B cell (primary cell): ENCODE results near the gene NFE2. TPM values are rescaled to one million over a fixed set of nuclear protein-coding genes. Genes with fewer than 3 reads are reported as not detected.

ENCODE experiments used
- ATAC-seq: fragments of 200-7000 bp; cut with Tn5 transposase; one replicate; pipeline ENCODE4 v1.10.0; 2021; ENCODE audit warnings: low read depth, mild to moderate bottlenecking, moderate number of reproducible peaks, moderate library complexity
- CTCF ChIA-PET: fragments of 350-600 bp; sonication (Branson Sonifier 250); formaldehyde crosslinking; loops from one replicate; lab custom pipeline; 2021; ENCODE audit warnings: antibody characterized with exemption, inconsistent platforms; lab: Charles Lee
- POLR2A ChIA-PET: fragments of 350-600 bp; sonication (Branson Sonifier 250); formaldehyde crosslinking; loops from one replicate; lab custom pipeline; 2021; ENCODE audit warnings: antibody characterized with exemption; lab: Charles Lee
- DNase-seq: peaks from one replicate; pipeline ENCODE4 v3.0.0; 2013
- H2AFZ ChIP-seq: 2 replicates; pipeline ENCODE4 v1.6.1; 2012; ENCODE audit warnings: mild to moderate bottlenecking, low read depth, low read length; ENCODE audit not compliant: insufficient read depth, poor library complexity, severe bottlenecking
- H3K27ac ChIP-seq, 2 donors: 1 replicate in 1 of 2; 2 replicates in 1 of 2; pipeline ENCODE4 v1.5.1; 2012 to 2013; ENCODE audit warnings: low read length in 2 of 2, mild to moderate bottlenecking in 2 of 2, moderate library complexity in 1 of 2
- H3K27me3 ChIP-seq, 4 experiments: fragments of 200-600 bp in 1 of 4; sonication (generic) in 1 of 4; replicated peaks in 1 of 4; 1 replicate in 2 of 4; 2 replicates in 2 of 4; pipeline versions ENCODE4 v1.6.1 to v1.7.0; 2013 to 2016; ENCODE audit warnings: low read length in 3 of 4, mild to moderate bottlenecking in 2 of 4, mixed read lengths in 1 of 4, moderate library complexity in 1 of 4; ENCODE audit not compliant: insufficient read depth in 4 of 4, control insufficient read depth in 3 of 4; ENCODE audit errors: control extremely low read depth in 1 of 4
- H3K36me3 ChIP-seq, 2 experiments: replicated peaks in 1 of 2; 1 replicate in 1 of 2; 2 replicates in 1 of 2; pipeline versions ENCODE4 v1.6.1 to v1.7.1; 2013; ENCODE audit warnings: low read length in 1 of 2; ENCODE audit not compliant: insufficient read depth in 2 of 2, control insufficient read depth in 1 of 2; ENCODE audit errors: control extremely low read depth in 1 of 2, extremely low read depth in 1 of 2
- H3K4me1 ChIP-seq, 2 donors: fragments of 200-600 bp in 1 of 2; sonication (generic) in 1 of 2; 1 replicate in 1 of 2; 2 replicates in 1 of 2; pipeline versions ENCODE4 v1.5.1 to v1.6.1; 2013 to 2017; ENCODE audit warnings: low read length in 2 of 2; ENCODE audit not compliant: control insufficient read depth in 2 of 2, insufficient read depth in 2 of 2
- H3K4me2 ChIP-seq: replicated peaks from 2 replicates; pipeline ENCODE3; 2012; ENCODE audit warnings: mild to moderate bottlenecking, low read depth, low read length; ENCODE audit not compliant: poor library complexity, severe bottlenecking
- H3K4me3 ChIP-seq, 5 experiments: fragments of 200-600 bp in 1 of 5; sonication (generic) in 1 of 5; 1 replicate in 3 of 5; 2 replicates in 2 of 5; pipeline versions ENCODE4 v1.5.1 to v1.7.0; 2011 to 2016; ENCODE audit warnings: low read length in 4 of 5, mild to moderate bottlenecking in 4 of 5, low read depth in 2 of 5, control low read depth in 1 of 5, moderate library complexity in 1 of 5; ENCODE audit not compliant: insufficient read depth in 1 of 5; ENCODE audit errors: control extremely low read depth in 1 of 5, extremely low read depth in 1 of 5
- H3K79me2 ChIP-seq: fragments of 200-600 bp; sonication (generic); one replicate; pipeline ENCODE4 v1.6.0; 2016; ENCODE audit warnings: low read length; ENCODE audit not compliant: control insufficient read depth, insufficient read depth
- H3K9ac ChIP-seq: fragments of 200-600 bp; sonication (generic); 2 replicates; pipeline ENCODE4 v1.6.1; 2017; ENCODE audit warnings: mild to moderate bottlenecking, low read length, moderate library complexity
- H3K9me3 ChIP-seq, 3 donors: one replicate each; pipeline versions ENCODE4 v1.6.1 to v1.7.1; 2013; ENCODE audit warnings: low read length in 2 of 3; ENCODE audit not compliant: control insufficient read depth in 2 of 3, insufficient read depth in 1 of 3; ENCODE audit errors: control extremely low read depth in 1 of 3
- H4K20me1 ChIP-seq: 2 replicates; pipeline ENCODE4 v1.6.0; 2012; ENCODE audit warnings: mild to moderate bottlenecking, low read length; ENCODE audit not compliant: insufficient read depth, control insufficient read depth, poor library complexity, severe bottlenecking
- H3K27ac Mint-ChIP-seq: one replicate; pipeline ENCODE4 v1.8.0; 2021; ENCODE audit warnings: mixed read lengths
- H3K27me3 Mint-ChIP-seq: one replicate; pipeline ENCODE4 v1.8.0; 2021; ENCODE audit warnings: mixed read lengths
- H3K4me1 Mint-ChIP-seq: one replicate; pipeline ENCODE4 v1.8.0; 2021; ENCODE audit warnings: mixed read lengths
- H3K4me3 Mint-ChIP-seq: one replicate; pipeline ENCODE4 v1.8.0; 2021; ENCODE audit warnings: mixed read lengths
- H3K9me3 Mint-ChIP-seq: one replicate; pipeline ENCODE4 v1.8.0; 2022; ENCODE audit warnings: mixed read lengths; ENCODE audit not compliant: insufficient read depth
- EZH2 ChIP-seq: IDR thresholded peaks from 2 replicates; pipeline ENCODE4 v1.6.1; 2012; ENCODE audit warnings: borderline replicate concordance, low read depth, mild to moderate bottlenecking, moderate library complexity, low read length; ENCODE audit not compliant: insufficient read depth, poor library complexity, severe bottlenecking
- WGBS: methylation state at CpG from one replicate; pipeline ENCODE4 v1.1.5; 2013; ENCODE audit warnings: missing lambda C conversion rate; ENCODE audit not compliant: insufficient coverage; 5-methylcytosine and 5-hydroxymethylcytosine counted together
- intact Hi-C: fragments of 100-400 bp; cut with micrococcal nuclease; formaldehyde crosslinking; loops from one replicate; pipeline ENCODE4 v1.10.0; 2022
- polyA plus RNA-seq: library from polyadenylated mRNA; depleted of rRNA; stranded (reverse); fragments of >200 nt; gene quantifications from 2 replicates; pipeline ENCODE4 v1.2.3, GENCODE V29; 2012
- total RNA-seq, 2 donors: library from RNA; stranded (reverse); fragments of 120-200 nt in 1 of 2; gene quantifications; 1 replicate in 1 of 2; 2 replicates in 1 of 2; pipeline versions ENCODE4 v1.2.3 to v1.2.4, GENCODE V29; 2013 to 2022
- TF ChIP-seq, protein P1 (sequence below): fragments of 200-600 bp; IDR thresholded peaks from one replicate; pipeline ENCODE4 v1.8.0; 2022; ENCODE audit warnings: antibody characterized with exemption, mild to moderate bottlenecking

Gene NFE2
- total and polyA plus RNA-seq, 2 donors (not counting 1 experiment from before 2014, with no cell fraction given): 0.60 TPM; not detected in 1

DNA sequence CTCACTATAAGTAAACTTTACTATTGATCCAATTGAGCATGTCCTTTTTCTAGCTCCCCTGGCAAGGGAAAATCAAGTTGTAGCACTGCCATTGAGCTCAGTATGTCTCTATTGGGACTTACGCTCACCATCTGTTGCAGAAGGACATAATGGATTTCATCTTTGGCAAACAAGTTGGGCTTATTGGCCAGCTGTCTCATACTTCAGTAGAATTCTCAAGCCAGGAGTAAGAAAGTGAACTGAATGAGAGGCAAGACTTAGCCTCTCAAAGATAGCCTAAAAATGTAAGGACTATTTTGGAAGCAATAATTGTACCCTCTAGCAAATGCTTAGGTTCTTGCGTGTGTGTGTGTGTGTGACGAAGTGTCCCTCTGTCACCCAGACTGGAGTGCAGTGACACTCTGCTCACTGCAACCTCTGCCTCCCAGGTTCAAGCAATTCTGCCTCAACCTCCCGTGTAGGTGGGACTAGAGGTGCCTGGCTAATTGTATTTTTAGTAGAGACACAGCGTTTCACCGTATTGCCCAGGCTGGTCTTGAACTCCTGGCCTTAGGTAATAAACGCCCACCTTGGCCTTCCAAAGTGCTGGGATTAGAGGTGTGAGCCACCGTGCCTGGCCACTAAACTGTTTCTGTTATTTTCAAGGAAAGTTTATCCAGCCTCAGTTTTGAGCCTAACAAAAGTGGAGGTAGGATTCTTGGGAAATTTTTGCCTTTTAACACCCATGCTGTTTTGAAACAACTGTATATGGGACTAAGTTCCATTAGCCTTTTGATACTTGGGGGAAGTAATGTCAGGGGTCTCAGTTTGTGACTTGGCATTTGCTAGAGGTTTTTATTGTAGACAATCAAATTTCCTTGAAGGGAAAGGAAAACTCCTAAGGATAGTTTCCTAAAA is 13.3 kb downstream of the NFE2 start:
- H3K36me3 ChIP-seq: peaks cover under 1 to 60% of the 10 kb centered on the region in 2 experiments
- CTCF ChIA-PET: interaction anchor here (1.1 to 2.3 kb wide), 5 partner anchors 13 to 50 kb away, joined by 4 to 12 read pairs (median 7); partner anchors contain the start of genes COPZ1 and NFE2
- no peaks in the 10 kb centered on the region for H3K9me3 ChIP-seq
- H3K27me3 Mint-ChIP-seq: no peaks in the 10 kb centered on the region
- H3K4me2 ChIP-seq: no peak overlapping the region
- intact Hi-C loops: no loop called here
- WGBS: 81% methylated on average over 5 of the region's 8 CpGs
- H3K4me3 Mint-ChIP-seq: no peak overlapping the region
- H3K4me1 Mint-ChIP-seq: peaks cover 50% of the 10 kb centered on the region
- H3K27me3 ChIP-seq: no peaks in the 10 kb centered on the region
- H3K9me3 Mint-ChIP-seq: no peaks in the 10 kb centered on the region
- H3K27ac ChIP-seq: no peak overlapping the region
- peaks cover 10% of the 10 kb centered on the region for H3K79me2 ChIP-seq
- H4K20me1 ChIP-seq: peaks cover 33% of the 10 kb centered on the region
- no peak overlapping the region for H3K9ac ChIP-seq
- no peak overlapping the region for H3K4me3 ChIP-seq
- DNase-seq (no peak), ATAC-seq (no peak)
- POLR2A ChIA-PET: interaction anchor here (1.6 kb wide), 1 partner anchor 37 kb away, joined by 5 read pairs; the partner anchor contains the start of gene COPZ1
- no peak overlapping the region for H3K27ac Mint-ChIP-seq
- TF ChIP-seq, protein P1, sequence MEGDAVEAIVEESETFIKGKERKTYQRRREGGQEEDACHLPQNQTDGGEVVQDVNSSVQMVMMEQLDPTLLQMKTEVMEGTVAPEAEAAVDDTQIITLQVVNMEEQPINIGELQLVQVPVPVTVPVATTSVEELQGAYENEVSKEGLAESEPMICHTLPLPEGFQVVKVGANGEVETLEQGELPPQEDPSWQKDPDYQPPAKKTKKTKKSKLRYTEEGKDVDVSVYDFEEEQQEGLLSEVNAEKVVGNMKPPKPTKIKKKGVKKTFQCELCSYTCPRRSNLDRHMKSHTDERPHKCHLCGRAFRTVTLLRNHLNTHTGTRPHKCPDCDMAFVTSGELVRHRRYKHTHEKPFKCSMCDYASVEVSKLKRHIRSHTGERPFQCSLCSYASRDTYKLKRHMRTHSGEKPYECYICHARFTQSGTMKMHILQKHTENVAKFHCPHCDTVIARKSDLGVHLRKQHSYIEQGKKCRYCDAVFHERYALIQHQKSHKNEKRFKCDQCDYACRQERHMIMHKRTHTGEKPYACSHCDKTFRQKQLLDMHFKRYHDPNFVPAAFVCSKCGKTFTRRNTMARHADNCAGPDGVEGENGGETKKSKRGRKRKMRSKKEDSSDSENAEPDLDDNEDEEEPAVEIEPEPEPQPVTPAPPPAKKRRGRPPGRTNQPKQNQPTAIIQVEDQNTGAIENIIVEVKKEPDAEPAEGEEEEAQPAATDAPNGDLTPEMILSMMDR: no peak
- no peak for TF ChIP-seq EZH2
- H2AFZ ChIP-seq: no peak overlapping the region
- peaks cover 38 to 46% of the 10 kb centered on the region in 2 donors for H3K4me1 ChIP-seq
